ENCODE data around the gene RAPGEF1.

DNA sequence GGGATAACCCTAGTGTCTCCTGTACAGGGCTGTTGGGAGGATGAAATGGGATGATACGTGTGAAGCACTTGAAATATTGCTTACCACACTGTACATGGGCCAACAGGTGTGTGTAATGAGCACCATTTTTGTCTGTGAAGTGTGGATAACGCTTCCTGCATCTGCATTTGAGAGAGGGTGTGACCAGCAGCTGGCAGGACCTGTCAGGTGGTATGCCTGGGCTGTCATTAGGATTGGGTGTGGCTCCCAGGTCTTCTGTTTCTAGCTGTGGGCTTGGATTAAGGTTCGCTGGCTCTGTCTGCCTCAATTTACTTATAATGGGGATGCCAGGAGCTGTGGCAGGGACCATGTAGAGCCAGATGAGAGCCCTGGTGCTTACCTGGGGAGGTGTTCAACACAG lies 120.2 kb downstream of the RAPGEF1 start:
- no peak for TF ChIP-seq CTCF (conservative IDR thresholded peaks at IDR 0.05 in 1 of 2, IDR thresholded peaks at IDR 0.05 in 1 of 2; ENCODE audit: low read depth in 1 of 2, low read length in 2 of 2)
- no peak for TF ChIP-seq EZH2 (IDR thresholded peaks at IDR 0.05; ENCODE audit: low read length, missing control alignments)

All from fibroblast of lung (primary cell).